ENCODE results near the gene HOXA2.
A peak's percentile ranks its signal among the peaks of the same experiment; 100 is the strongest.

DNA sequence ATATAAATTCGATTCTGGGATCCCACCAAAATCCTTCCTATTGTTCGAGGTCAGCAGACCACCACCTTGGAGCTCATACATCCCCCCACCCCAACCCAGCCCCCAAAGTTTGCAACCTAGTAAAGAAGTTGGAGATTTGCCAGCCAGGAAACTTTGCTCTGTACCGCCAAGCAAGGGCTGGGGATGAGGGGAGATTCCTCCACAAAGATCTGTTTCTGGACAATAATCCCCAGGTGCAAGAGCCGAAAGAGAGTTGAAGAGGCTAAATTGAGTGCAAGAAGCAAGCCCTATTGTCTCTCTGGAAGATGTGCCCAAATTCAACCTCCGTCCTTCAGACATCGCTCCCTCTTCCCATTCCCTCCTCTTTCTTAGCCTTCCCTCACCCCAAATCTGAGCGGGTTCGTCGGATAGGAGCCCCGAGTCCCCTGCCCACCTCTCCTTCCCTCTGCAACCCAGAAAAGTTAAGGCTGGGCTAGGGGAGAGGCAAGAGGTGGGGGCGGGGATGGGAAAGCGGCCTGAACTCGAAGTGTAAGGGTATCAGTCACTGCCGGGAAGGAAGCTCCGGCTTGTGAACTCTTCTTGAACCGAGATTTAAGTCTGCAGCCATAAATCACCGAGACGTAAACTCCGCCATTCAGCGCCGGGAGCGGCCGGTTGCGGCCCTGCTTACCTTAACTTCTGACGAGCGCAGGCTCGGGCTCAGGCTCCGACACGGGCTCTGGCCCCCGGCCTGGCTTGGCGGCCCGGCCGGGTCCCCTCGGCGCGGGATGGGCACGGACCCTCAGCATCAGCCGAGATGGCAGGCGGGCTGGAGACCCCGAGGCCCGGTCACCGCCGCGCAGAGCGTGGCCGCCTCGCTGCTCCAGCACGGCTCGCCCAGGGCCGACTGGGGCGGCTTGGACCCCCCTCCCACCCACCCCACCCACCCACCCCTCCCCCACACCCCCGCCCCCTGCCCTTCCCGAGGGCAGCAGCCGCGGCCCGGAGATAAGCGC is 10.8 kb upstream of the HOXA2 start:
- TF ChIP-seq CTCF (IDR thresholded peaks at IDR 0.05), result no peak
- TF ChIP-seq POLR2A (IDR thresholded peaks at IDR 0.05), result peak in 1 of 2 donors; percentile 40

Data from Peyer's patch (tissue), 4 donors.